DOHH2 (cell line): ENCODE measurements around the gene ENTPD3.

ENCODE experiments used
- H3F3A ChIP-seq: fragments of 200-600 bp; sonication (generic), shearing (Covaris generic); 2 replicates; pipeline ENCODE4 v1.6.0; 2016; ENCODE audit warnings: antibody characterized with exemption, mild to moderate bottlenecking; ENCODE audit not compliant: control insufficient read depth, insufficient read depth
- H3K27ac ChIP-seq: fragments of 200-600 bp; sonication (generic); 2 replicates; pipeline ENCODE4 v1.5.1; 2014; ENCODE audit warnings: low read depth, mild to moderate bottlenecking, low read length, moderate library complexity
- H3K27me3 ChIP-seq: fragments of 200-600 bp; sonication (generic); 2 replicates; pipeline ENCODE4 v1.6.1; 2014; ENCODE audit warnings: mild to moderate bottlenecking, low read length, mixed read lengths; ENCODE audit not compliant: control insufficient read depth
- H3K36me3 ChIP-seq: fragments of 200-600 bp; sonication (generic); 2 replicates; pipeline ENCODE4 v1.6.1; 2014; ENCODE audit warnings: mild to moderate bottlenecking, low read length, moderate library complexity, mixed read lengths; ENCODE audit not compliant: control insufficient read depth
- H3K4me1 ChIP-seq: fragments of 200-600 bp; sonication (generic); 2 replicates; pipeline ENCODE4 v1.6.1; 2014; ENCODE audit warnings: mild to moderate bottlenecking, low read length, mixed read lengths; ENCODE audit not compliant: control insufficient read depth
- H3K4me2 ChIP-seq: fragments of 200-600 bp; sonication (generic); 2 replicates; pipeline ENCODE4 v1.6.0; 2014; ENCODE audit warnings: mild to moderate bottlenecking, low read length, moderate library complexity
- H3K4me3 ChIP-seq: fragments of 200-600 bp; sonication (generic); 2 replicates; pipeline ENCODE4 v1.5.1; 2014; ENCODE audit warnings: mild to moderate bottlenecking, low read length, mixed read lengths
- H3K79me2 ChIP-seq: fragments of 200-600 bp; sonication (generic); 2 replicates; pipeline ENCODE4 v1.6.1; 2014; ENCODE audit warnings: mild to moderate bottlenecking, low read length, mixed read lengths; ENCODE audit not compliant: control insufficient read depth
- H3K9me2 ChIP-seq: fragments of 200-600 bp; sonication (generic); replicated peaks from 2 replicates; pipeline ENCODE4 v1.6.1; 2014; ENCODE audit warnings: mild to moderate bottlenecking, low read length, mixed read lengths; ENCODE audit not compliant: control insufficient read depth
- H3K9me3 ChIP-seq: fragments of 200-600 bp; sonication (generic); 2 replicates; pipeline ENCODE4 v1.6.1; 2014; ENCODE audit warnings: antibody characterized with exemption, low read length, mixed read lengths; ENCODE audit not compliant: control insufficient read depth, insufficient read depth
- H4K20me1 ChIP-seq: fragments of 200-600 bp; sonication (generic); 2 replicates; pipeline ENCODE4 v1.6.0; 2014; ENCODE audit warnings: low read depth, mild to moderate bottlenecking, antibody characterized with exemption, low read length, moderate library complexity; ENCODE audit not compliant: control insufficient read depth, insufficient read depth
- CTCF ChIP-seq: fragments of 200-600 bp; sonication (generic); IDR thresholded peaks from one replicate; pipeline ENCODE4 v1.5.1; 2014; ENCODE audit warnings: antibody characterized with exemption, mild to moderate bottlenecking, low read depth, low read length; ENCODE audit not compliant: poor library complexity, severe bottlenecking
- EZH2phosphoT487 ChIP-seq: fragments of 200-600 bp; sonication (generic); IDR thresholded peaks from 2 replicates; pipeline ENCODE4 v1.6.1; 2017; ENCODE audit warnings: borderline replicate concordance, mild to moderate bottlenecking, antibody characterized with exemption, low read length, moderate library complexity, mixed read lengths

Gene ENTPD3

GRCh38 chr3:40450438-40450837, 63.5 kb downstream of the ENTPD3 start:
- Histone ChIP-seq H3K9me2 (no peaks in the 10 kb centered on the region), H3K9me3 (no peaks in the 10 kb centered on the region), H4K20me1 (no peaks in the 10 kb centered on the region), H3K36me3 (no peaks in the 10 kb centered on the region), H3F3A (no peaks in the 10 kb centered on the region), H3K4me3 (no peak overlapping the region), H3K27me3 (no peaks in the 10 kb centered on the region), H3K27ac (no peak overlapping the region), H3K4me1 (peaks cover 20% of the 10 kb centered on the region), H3K79me2 (no peaks in the 10 kb centered on the region; the same call in 1 of the 2 replicates), H3K4me2 (no peak overlapping the region)
- TF ChIP-seq CTCF (no peak), EZH2phosphoT487 (no peak)

GRCh38 chr3:40451551-40451950, 64.6 kb downstream of the ENTPD3 start:
- no peaks in the 10 kb centered on the region for H4K20me1 ChIP-seq
- no peak overlapping the region for H3K27ac ChIP-seq
- peaks cover 6% of the 10 kb centered on the region for H3K79me2 ChIP-seq
- H3K27me3 ChIP-seq = no peaks in the 10 kb centered on the region
- no peaks in the 10 kb centered on the region for H3K9me2 ChIP-seq
- TF ChIP-seq EZH2phosphoT487 (no peak), CTCF (no peak)
- peaks cover 27% of the 10 kb centered on the region for H3K4me1 ChIP-seq
- H3K4me2 ChIP-seq = no peak overlapping the region
- no peaks in the 10 kb centered on the region for H3K9me3 ChIP-seq
- H3K4me3 ChIP-seq = no peak overlapping the region
- H3K36me3 ChIP-seq = no peaks in the 10 kb centered on the region
- H3F3A ChIP-seq = no peaks in the 10 kb centered on the region

- no peaks in the 10 kb centered on the region for H3K9me2 ChIP-seq
- TF ChIP-seq EZH2phosphoT487 = no peak
- no peak for TF ChIP-seq CTCF
- peaks cover 28% of the 10 kb centered on the region for H3K4me1 ChIP-seq
- no peaks in the 10 kb centered on the region for H3K36me3 ChIP-seq
- peak overlapping the region; percentile 88 for H3K4me3 ChIP-seq
- no peaks in the 10 kb centered on the region for H4K20me1 ChIP-seq
- peaks cover 12% of the 10 kb centered on the region for H3K79me2 ChIP-seq
- H3K4me2 ChIP-seq = peak overlapping the region; percentile 99
- no peaks in the 10 kb centered on the region for H3K9me3 ChIP-seq
- no peak overlapping the region for H3K27ac ChIP-seq
- no peaks in the 10 kb centered on the region for H3F3A ChIP-seq
- H3K27me3 ChIP-seq = no peaks in the 10 kb centered on the region
These were observed 65.1 kb downstream of the ENTPD3 start for GRCh38 chr3:40452057-40452456.

GRCh38 chr3:40452562-40452875, 65.5 kb downstream of the ENTPD3 start:
- H3K4me2 ChIP-seq = peak overlapping the region; percentile 99
- H3K79me2 ChIP-seq = peaks cover 16% of the 10 kb centered on the region
- no peaks in the 10 kb centered on the region for H4K20me1 ChIP-seq
- H3K4me1 ChIP-seq = peaks cover 28% of the 10 kb centered on the region
- H3K9me2 ChIP-seq = no peaks in the 10 kb centered on the region
- no peaks in the 10 kb centered on the region for H3K27me3 ChIP-seq
- TF ChIP-seq EZH2phosphoT487 = no peak
- no peak for TF ChIP-seq CTCF
- peak overlapping the region; percentile 34 for H3K27ac ChIP-seq
- H3K36me3 ChIP-seq = peaks cover 3% of the 10 kb centered on the region
- peak overlapping the region; percentile 88 for H3K4me3 ChIP-seq
- H3F3A ChIP-seq = no peaks in the 10 kb centered on the region
- H3K9me3 ChIP-seq = no peaks in the 10 kb centered on the region
